Brain microvascular endothelial cell (primary cell): ENCODE measurements around the gene CDR2L.
A peak's percentile ranks its signal among the peaks of the same experiment; 100 is the strongest.

Source experiments
- DNase-seq: peaks from one replicate; pipeline ENCODE4 v3.0.0-alpha.2; 2020
- H3K27ac ChIP-seq: fragments of 250-450 bp; sonication (Bioruptor Pico); 2 replicates; pipeline ENCODE4 v1.5.1; 2020; ENCODE audit warnings: mild to moderate bottlenecking, moderate library complexity
- H3K27me3 ChIP-seq: fragments of 250-450 bp; sonication (Bioruptor Pico); replicated peaks from 2 replicates; pipeline ENCODE4 v1.5.1; 2020; ENCODE audit warnings: mild to moderate bottlenecking
- H3K36me3 ChIP-seq: fragments of 250-450 bp; sonication (Bioruptor Pico); replicated peaks from 2 replicates; pipeline ENCODE4 v1.5.1; 2020; ENCODE audit warnings: mild to moderate bottlenecking
- H3K4me3 ChIP-seq: 2 replicates; pipeline ENCODE4 v1.5.1; 2011; ENCODE audit warnings: low read depth, mild to moderate bottlenecking, control low read depth, low read length, moderate library complexity
- CTCF ChIP-seq: IDR thresholded peaks from 2 replicates; pipeline ENCODE4 v1.5.1; 2011; ENCODE audit warnings: low read depth, mild to moderate bottlenecking, moderate library complexity, low read length, control low read depth, inconsistent platforms; ENCODE audit errors: missing control alignments
- in situ Hi-C: cut with HindIII; loops from 2 replicates; pipeline ENCODE4 v1.10.0; 2017; ENCODE audit warnings: low sequenced_read_pairs, low pct_ligation_motif_present

Gene CDR2L

GRCh38 chr17:75009139-75009724 is 21.8 kb downstream of the CDR2L start:
- H3K4me3 ChIP-seq, result no peak overlapping the region
- TF ChIP-seq CTCF, result no peak
- in situ Hi-C loops, result no loop called here
- H3K27me3 ChIP-seq, result no peaks in the 10 kb centered on the region
- H3K36me3 ChIP-seq, result peaks cover 17% of the 10 kb centered on the region
- no peak for DNase-seq
- H3K27ac ChIP-seq, result no peak overlapping the region

- no peak for DNase-seq
- no peak overlapping the region for H3K27ac ChIP-seq
- peaks cover 4% of the 10 kb centered on the region for H3K36me3 ChIP-seq
- no peaks in the 10 kb centered on the region for H3K27me3 ChIP-seq
- no peak overlapping the region for H3K4me3 ChIP-seq
- in situ Hi-C loops, result no loop called here
- no peak for TF ChIP-seq CTCF
Measured at GRCh38 chr17:75010683-75011400, 23.4 kb downstream of the CDR2L start.

GRCh38 chr17:75011401-75012095 is 24.1 kb downstream of the CDR2L start:
- Histone ChIP-seq H3K27me3 (no peaks in the 10 kb centered on the region), H3K27ac (peak overlapping the region; percentile 67), H3K36me3 (peaks cover 3% of the 10 kb centered on the region), H3K4me3 (peak overlapping the region; percentile 89)
- TF ChIP-seq CTCF, result no peak
- peak; percentile 54 for DNase-seq
- in situ Hi-C loops, result no loop called here

- peak overlapping the region; percentile 89 for H3K4me3 ChIP-seq
- H3K27ac ChIP-seq, result peak overlapping the region; percentile 67
- no peak for DNase-seq
- TF ChIP-seq CTCF, result no peak
- H3K36me3 ChIP-seq, result no peaks in the 10 kb centered on the region
- H3K27me3 ChIP-seq, result no peaks in the 10 kb centered on the region
- in situ Hi-C loops, result no loop called here
Measured at GRCh38 chr17:75012096-75012345, 24.6 kb downstream of the CDR2L start.

GRCh38 chr17:75012346-75013091 is 25.1 kb downstream of the CDR2L start, which contains the start of gene MRPL58:
MRPL58 (plus strand) TSS chr17:75012670; CDS start chr17:75012687, 17 bp downstream.
- DNase-seq, result peak; percentile 77

More at GRCh38 chr17:75012346-75013091, 25.1 kb downstream of the CDR2L start, which contains the start of gene MRPL58:
- Histone ChIP-seq H3K36me3 (no peaks in the 10 kb centered on the region), H3K27ac (peak within 1 kb of the TSS; percentile 67), H3K4me3 (peak within 1 kb of the TSS; percentile 89), H3K27me3 (no peaks in the 10 kb centered on the region)
- TF ChIP-seq CTCF, result peak; percentile 74
- in situ Hi-C loops, result no loop called here
